ENCODE measurements around the gene HIVEP3.

DNA sequence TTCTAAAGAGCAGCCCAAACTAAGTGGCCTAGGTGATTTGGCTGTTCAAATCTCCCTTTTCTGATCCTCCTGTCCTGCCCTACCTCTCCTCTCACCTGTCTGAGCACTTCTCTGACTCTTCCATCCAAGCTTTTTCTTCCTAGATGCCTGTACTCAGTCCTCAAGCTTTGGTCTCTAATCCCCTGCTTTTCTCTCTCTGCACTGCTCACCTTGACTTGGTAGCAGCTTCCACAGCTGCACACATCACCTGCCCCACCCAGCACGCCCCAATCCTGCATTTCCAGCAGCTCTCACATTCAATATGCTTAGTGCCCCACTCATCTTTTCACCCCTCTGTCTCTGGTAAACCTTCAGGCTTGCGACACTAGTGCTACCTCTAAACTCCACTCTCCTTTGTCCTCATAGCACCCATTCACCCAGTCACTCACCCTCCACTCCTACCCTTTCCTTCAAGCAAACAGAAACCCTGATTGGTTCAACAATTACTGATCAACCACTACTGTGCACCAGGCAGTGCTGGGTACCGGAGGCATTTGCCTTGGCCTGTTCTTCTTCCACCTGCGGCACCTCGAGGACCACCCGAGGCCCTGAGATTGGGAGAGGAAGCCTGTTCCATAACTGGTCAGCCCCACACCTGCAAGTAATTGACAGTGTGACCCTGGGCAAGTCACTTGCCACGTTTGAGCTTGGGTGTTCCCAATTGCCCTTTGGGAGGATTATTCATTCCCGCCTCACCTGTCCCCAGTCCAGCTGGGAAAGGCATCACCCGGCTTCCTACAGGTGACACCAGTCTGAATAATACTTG, 298.2 kb downstream of the HIVEP3 start:
- TF ChIP-seq, protein P1, sequence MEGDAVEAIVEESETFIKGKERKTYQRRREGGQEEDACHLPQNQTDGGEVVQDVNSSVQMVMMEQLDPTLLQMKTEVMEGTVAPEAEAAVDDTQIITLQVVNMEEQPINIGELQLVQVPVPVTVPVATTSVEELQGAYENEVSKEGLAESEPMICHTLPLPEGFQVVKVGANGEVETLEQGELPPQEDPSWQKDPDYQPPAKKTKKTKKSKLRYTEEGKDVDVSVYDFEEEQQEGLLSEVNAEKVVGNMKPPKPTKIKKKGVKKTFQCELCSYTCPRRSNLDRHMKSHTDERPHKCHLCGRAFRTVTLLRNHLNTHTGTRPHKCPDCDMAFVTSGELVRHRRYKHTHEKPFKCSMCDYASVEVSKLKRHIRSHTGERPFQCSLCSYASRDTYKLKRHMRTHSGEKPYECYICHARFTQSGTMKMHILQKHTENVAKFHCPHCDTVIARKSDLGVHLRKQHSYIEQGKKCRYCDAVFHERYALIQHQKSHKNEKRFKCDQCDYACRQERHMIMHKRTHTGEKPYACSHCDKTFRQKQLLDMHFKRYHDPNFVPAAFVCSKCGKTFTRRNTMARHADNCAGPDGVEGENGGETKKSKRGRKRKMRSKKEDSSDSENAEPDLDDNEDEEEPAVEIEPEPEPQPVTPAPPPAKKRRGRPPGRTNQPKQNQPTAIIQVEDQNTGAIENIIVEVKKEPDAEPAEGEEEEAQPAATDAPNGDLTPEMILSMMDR (IDR thresholded peaks at IDR 0.05; ENCODE audit: low read length): no peak
- no peak for TF ChIP-seq EZH2 (optimal IDR thresholded peaks at IDR 0.05; ENCODE audit: low read depth, low read length)
- no peak for TF ChIP-seq EZH2phosphoT487 (IDR thresholded peaks at IDR 0.05; ENCODE audit: low read length)
